Colonic mucosa (tissue), 4 donors: Measurements from ENCODE around the gene CERT1. TPM values are rescaled to one million over a fixed set of nuclear protein-coding genes. Genes with fewer than 3 reads are reported as not detected.
"Not testable (repeated sequence)": the region's sequence is repeated elsewhere in the genome, so short reads cannot be mapped to it uniquely, and the experiment has no call there.

Experiments
- DNase-seq: peaks from one replicate; pipeline ENCODE4 v3.0.0-alpha.2; 2020
- H3K27ac ChIP-seq: fragments of 200-600 bp; one replicate; pipeline ENCODE4 v1.8.0; 2021
- H3K27me3 ChIP-seq: fragments of 200-600 bp; one replicate; pipeline ENCODE4 v1.8.0; 2021
- H3K36me3 ChIP-seq: fragments of 200-600 bp; one replicate; pipeline ENCODE4 v1.8.0; 2021
- H3K4me1 ChIP-seq: fragments of 200-600 bp; one replicate; pipeline ENCODE4 v1.8.0; 2021; ENCODE audit warnings: mild to moderate bottlenecking
- H3K4me3 ChIP-seq: fragments of 200-600 bp; one replicate; pipeline ENCODE4 v1.8.0; 2021
- H3K9ac ChIP-seq, 2 donors: one replicate each; pipeline ENCODE4 v1.7.0; 2013; ENCODE audit warnings: control low read depth in 2 of 2, low read depth in 2 of 2, low read length in 2 of 2
- H3K9me3 ChIP-seq: fragments of 200-600 bp; one replicate; pipeline ENCODE4 v1.8.0; 2021
- CTCF ChIP-seq: fragments of 200-600 bp; IDR thresholded peaks from one replicate; pipeline ENCODE4 v1.8.0; 2022; ENCODE audit warnings: antibody characterized with exemption, mild to moderate bottlenecking
- intact Hi-C: fragments of 100-400 bp; cut with DNase I; formaldehyde crosslinking; loops from one replicate; pipeline ENCODE4 v1.14.1; 2022
- total RNA-seq, 2 donors: library from RNA; stranded (reverse); fragmentation: NEBNext Ultra II Directional in 1 of 2; extraction: Animal tissue kit (Norgen Biotek cat#: 25700) in 1 of 2; gene quantifications; one replicate each; pipeline ENCODE4 v1.2.1, GENCODE V29; 2021
- donor health status: healthy.
- donor health status: DM: no; HTN: no; CAD: no.
- donor health status: DM: no; HTN: no; CAD: no.

CERT1 gene
- total RNA-seq, 2 donors from 2014 or later = 34.0 to 44.5 TPM

- peaks cover 4% of the 10 kb centered on the region for H3K4me1 ChIP-seq
- H3K9ac ChIP-seq = no peak overlapping the region
- H3K9me3 ChIP-seq = no peaks in the 10 kb centered on the region
- DNase-seq = no peak
- H3K36me3 ChIP-seq = no peaks in the 10 kb centered on the region
- intact Hi-C loops = loop anchor here (10.0 kb wide), 1 partner anchor 153 kb away; no protein-coding TSS in a partner anchor
- H3K27ac ChIP-seq = no peak overlapping the region
- TF ChIP-seq CTCF = no peak
- H3K27me3 ChIP-seq = no peaks in the 10 kb centered on the region
- no peak overlapping the region for H3K4me3 ChIP-seq
Measured at GRCh38 chr5:75507841-75508240, 3.6 kb downstream of the CERT1 start.

- intact Hi-C loops = loop anchor here (10.0 kb wide), 1 partner anchor 150 kb away; no protein-coding TSS in a partner anchor
- H3K27me3 ChIP-seq, H3K36me3 ChIP-seq, H3K9ac ChIP-seq, H3K4me3 ChIP-seq, DNase-seq, H3K27ac ChIP-seq, H3K9me3 ChIP-seq, H3K4me1 ChIP-seq: not testable (repeated sequence)
Measured at GRCh38 chr5:75505112-75505511, 6.3 kb downstream of the CERT1 start.

- H3K27ac ChIP-seq, intact Hi-C loops, H3K4me1 ChIP-seq, H3K36me3 ChIP-seq, H3K9me3 ChIP-seq, H3K4me3 ChIP-seq, H3K27me3 ChIP-seq, H3K9ac ChIP-seq, DNase-seq: not testable (repeated sequence)
Measured at GRCh38 chr5:75498875-75499274, 12.6 kb downstream of the CERT1 start.

GRCh38 chr5:75498208-75498777, 13.1 kb downstream of the CERT1 start:
- Histone ChIP-seq H3K9ac (no peak overlapping the region), H3K27ac (no peak overlapping the region), H3K4me1 (no peaks in the 10 kb centered on the region), H3K9me3 (no peaks in the 10 kb centered on the region), H3K4me3 (no peak overlapping the region), H3K36me3 (no peaks in the 10 kb centered on the region), H3K27me3 (no peaks in the 10 kb centered on the region)
- intact Hi-C loops = no loop called here
- DNase-seq = no peak
- TF ChIP-seq CTCF = no peak

GRCh38 chr5:75496026-75496425, 15.4 kb downstream of the CERT1 start:
- Histone ChIP-seq H3K27ac (no peak overlapping the region), H3K4me3 (no peak overlapping the region), H3K9ac (no peak overlapping the region), H3K4me1 (no peaks in the 10 kb centered on the region), H3K27me3 (no peaks in the 10 kb centered on the region), H3K9me3 (no peaks in the 10 kb centered on the region), H3K36me3 (no peaks in the 10 kb centered on the region)
- no peak for TF ChIP-seq CTCF
- intact Hi-C loops = no loop called here
- no peak for DNase-seq

- Histone ChIP-seq H3K9ac (no peak overlapping the region), H3K27me3 (no peaks in the 10 kb centered on the region), H3K36me3 (no peaks in the 10 kb centered on the region), H3K27ac (no peak overlapping the region), H3K4me1 (no peaks in the 10 kb centered on the region), H3K9me3 (no peaks in the 10 kb centered on the region), H3K4me3 (no peak overlapping the region)
- DNase-seq = no peak
- intact Hi-C loops = no loop called here
- no peak for TF ChIP-seq CTCF
Measured at GRCh38 chr5:75491621-75492020, 19.8 kb downstream of the CERT1 start.

- DNase-seq, H3K9me3 ChIP-seq, intact Hi-C loops, H3K9ac ChIP-seq, H3K27me3 ChIP-seq, H3K36me3 ChIP-seq, H3K4me3 ChIP-seq, H3K27ac ChIP-seq, H3K4me1 ChIP-seq: not testable (repeated sequence)
Measured at GRCh38 chr5:75489847-75490246, 21.6 kb downstream of the CERT1 start.
